ENCODE results near the gene BMPR1A. TPM values are rescaled to one million over a fixed set of nuclear protein-coding genes. Genes with fewer than 3 reads are reported as not detected.

BMPR1A gene
- total and polyA plus RNA-seq, 2 experiments from 2014 or later, result 14.2 to 82.5 TPM

- TF ChIP-seq ZNF462 (CRISPR knock-in tag; IDR thresholded peaks at IDR 0.05), result no peak
- TF ChIP-seq NANOG (IDR thresholded peaks at IDR 0.05; ENCODE audit: borderline replicate concordance), result no peak
- no peak for TF ChIP-seq POLR2AphosphoS5 (IDR thresholded peaks at IDR 0.05; ENCODE audit: low read depth)
- no peak for TF ChIP-seq EZH2phosphoT487 (IDR thresholded peaks at IDR 0.05; ENCODE audit: unreplicated experiment)
- TF ChIP-seq CREB1 (CRISPR knock-in tag; IDR thresholded peaks at IDR 0.05; ENCODE audit: low read depth), result no peak
- TF ChIP-seq REST (IDR thresholded peaks at IDR 0.05; ENCODE audit: unreplicated experiment), result no peak
Observed at GRCh38 chr10:86974484-86974883, 218.1 kb downstream of the BMPR1A start (continued).
